Endothelial cell of umbilical vein (primary cell): ENCODE results near the gene MEF2A. TPM values are rescaled to one million over a fixed set of nuclear protein-coding genes. Genes with fewer than 3 reads are reported as not detected.

ENCODE experiments used
- BruUV-seq: library from RNA; stranded (reverse); fragments of 400-500 nt; replicated peaks from 2 replicates; lab custom pipeline; 2021; lab: Mats Ljungman, UMichigan
- CTCF ChIA-PET: fragments of 300-600, 350-600 bp; sonication (Branson Sonifier 250); formaldehyde crosslinking; loops from one replicate; lab custom pipeline; 2021; ENCODE audit warnings: antibody characterized with exemption, inconsistent platforms; lab: Charles Lee
- POLR2A ChIA-PET: fragments of 300-600, 350-600 bp; sonication (Branson Sonifier 250); formaldehyde crosslinking; loops from one replicate; lab custom pipeline; 2021; ENCODE audit warnings: antibody characterized with exemption, inconsistent platforms; lab: Charles Lee
- DNase-seq: peaks from one replicate; pipeline ENCODE4 v3.0.0-alpha.2; 2011; ENCODE audit warnings: low read depth, low spot score
- FAIRE-seq: peaks from 2 replicates; lab custom pipeline; 2011; peaks lifted over from hg19 to GRCh38; lab: Jason Lieb, UNC
- H2AFZ ChIP-seq: 2 replicates; pipeline ENCODE4 v1.6.0; 2012; ENCODE audit warnings: low read depth, low read length, control low read depth, inconsistent platforms
- H3K27ac ChIP-seq: 2 replicates; pipeline ENCODE4 v1.5.1; 2011; ENCODE audit warnings: low read depth, mild to moderate bottlenecking, control low read depth, low read length, moderate library complexity; ENCODE audit not compliant: insufficient read depth
- H3K27me3 ChIP-seq, 2 experiments: 2 replicates each; pipeline versions ENCODE4 v1.6.0 to v1.6.1; 2011; ENCODE audit warnings: low read length in 2 of 2, mixed read lengths in 1 of 2; ENCODE audit not compliant: control insufficient read depth in 2 of 2, insufficient read depth in 2 of 2
- H3K36me3 ChIP-seq, 2 experiments: 2 replicates in 1 of 2; 3 replicates in 1 of 2; pipeline ENCODE4 v1.5.1; 2011; ENCODE audit warnings: low read length in 2 of 2, mild to moderate bottlenecking in 1 of 2, moderate library complexity in 1 of 2; ENCODE audit not compliant: control insufficient read depth in 2 of 2, insufficient read depth in 2 of 2; ENCODE audit errors: extremely low read depth in 1 of 2
- H3K4me1 ChIP-seq: 3 replicates; pipeline ENCODE4 v1.5.1; 2011; ENCODE audit warnings: mild to moderate bottlenecking, low read length; ENCODE audit not compliant: control insufficient read depth, insufficient read depth; ENCODE audit errors: extremely low read depth
- H3K4me2 ChIP-seq: 2 replicates; pipeline ENCODE4 v1.6.1; 2011; ENCODE audit warnings: low read length, control low read depth, mixed read lengths; ENCODE audit not compliant: insufficient read depth
- H3K4me3 ChIP-seq, 3 experiments: fragments of 200-600 bp in 1 of 3; sonication (generic), shearing (Covaris generic) in 1 of 3; replicated peaks in 1 of 3; 2 replicates each; pipeline ENCODE4 v1.5.1; 2011 to 2016; ENCODE audit warnings: control low read depth in 3 of 3, low read length in 3 of 3, mild to moderate bottlenecking in 2 of 3, inconsistent platforms in 1 of 3, low read depth in 1 of 3, moderate library complexity in 1 of 3; ENCODE audit not compliant: insufficient read depth in 1 of 3
- H3K79me2 ChIP-seq: 2 replicates; pipeline ENCODE4 v1.6.0; 2012; ENCODE audit warnings: low read length, inconsistent platforms; ENCODE audit not compliant: control insufficient read depth, insufficient read depth
- H3K9ac ChIP-seq: replicated peaks from 2 replicates; pipeline ENCODE3; 2011; ENCODE audit warnings: low read length, control low read depth; ENCODE audit not compliant: insufficient read depth; ENCODE audit errors: extremely low read depth
- H3K9me1 ChIP-seq: replicated peaks from 3 replicates; pipeline ENCODE4 v1.6.0; 2011; ENCODE audit warnings: mild to moderate bottlenecking, low read length; ENCODE audit not compliant: control insufficient read depth, insufficient read depth; ENCODE audit errors: extremely low read depth
- H3K9me3 ChIP-seq: replicated peaks from 2 replicates; pipeline ENCODE4 v1.5.1; 2012; ENCODE audit warnings: low read length, inconsistent platforms; ENCODE audit not compliant: control insufficient read depth, insufficient read depth
- H4K20me1 ChIP-seq: replicated peaks from 2 replicates; pipeline ENCODE3; 2011; ENCODE audit warnings: mild to moderate bottlenecking, low read length; ENCODE audit not compliant: control insufficient read depth, insufficient read depth; ENCODE audit errors: extremely low read depth
- EZH2 ChIP-seq: IDR thresholded peaks from 2 replicates; pipeline ENCODE4 v1.6.1; 2012; ENCODE audit warnings: borderline replicate concordance, low read depth, mild to moderate bottlenecking, moderate library complexity, low read length, inconsistent platforms; ENCODE audit not compliant: severe bottlenecking
- FOS ChIP-seq: IDR thresholded peaks from 2 replicates; pipeline ENCODE4 v1.6.1; 2011; ENCODE audit warnings: mild to moderate bottlenecking, low read length, moderate library complexity, borderline replicate concordance; ENCODE audit not compliant: insufficient read depth
- GATA2 ChIP-seq: IDR thresholded peaks from 2 replicates; pipeline ENCODE4 v1.7.0; 2011; ENCODE audit warnings: low read depth, mild to moderate bottlenecking, moderate library complexity, mixed read lengths, low read length; ENCODE audit not compliant: insufficient read length, insufficient read depth
- JUN ChIP-seq: IDR thresholded peaks from 2 replicates; pipeline ENCODE4 v1.6.1; 2011; ENCODE audit warnings: borderline replicate concordance, low read depth; ENCODE audit not compliant: insufficient read length, insufficient read depth
- MYC ChIP-seq: IDR thresholded peaks from one replicate; pipeline ENCODE4 v1.6.1; 2011; ENCODE audit warnings: mild to moderate bottlenecking, low read depth, low read length
- POLR2A ChIP-seq: IDR thresholded peaks from 2 replicates; pipeline ENCODE4 v1.6.1; 2012; ENCODE audit warnings: low read depth, mild to moderate bottlenecking, control low read depth, low read length
- POLR2AphosphoS5 ChIP-seq: IDR thresholded peaks from 2 replicates; pipeline ENCODE4 v1.6.1; 2012; ENCODE audit warnings: low read depth, mild to moderate bottlenecking, control low read depth, low read length, moderate library complexity; ENCODE audit not compliant: insufficient read depth
- dilution Hi-C: fragments of 300-500 bp; cut with MboI; formaldehyde crosslinking; loops from one replicate; pipeline ENCODE4 v1.15.0; 2019; ENCODE audit warnings: low sequenced_read_pairs; ENCODE audit not compliant: extremely low pct_ligation_motif_present
- intact Hi-C: fragments of 100-400 bp; cut with micrococcal nuclease; formaldehyde crosslinking; loops from one replicate; pipeline ENCODE4 v1.10.0; 2022
- polyA plus RNA-seq, 4 experiments: library from polyadenylated mRNA; depleted of rRNA in 3 of 4; stranded (reverse) in 3 of 4; unstranded in 1 of 4; fragments of >200 nt; gene quantifications; 2 replicates each; pipeline versions ENCODE4 v1.2.1 to v1.2.3, GENCODE V29; 2011 to 2012; ENCODE audit warnings: missing spikeins in 1 of 4
- total RNA-seq: library from RNA; stranded (reverse); gene quantifications from 2 replicates; pipeline ENCODE4 v1.2.3, GENCODE V29; 2021
- TF ChIP-seq, protein P1 (sequence below): IDR thresholded peaks from 2 replicates; pipeline ENCODE4 v1.6.1; 2011; ENCODE audit not compliant: insufficient read depth, insufficient read length
- TF ChIP-seq, protein P2 (sequence below), 2 donors: IDR thresholded peaks; 1 replicate in 1 of 2; 2 replicates in 1 of 2; pipeline ENCODE4 v1.5.1; 2011; ENCODE audit warnings: low read length in 2 of 2, mild to moderate bottlenecking in 2 of 2, moderate library complexity in 2 of 2, control low read depth in 1 of 2, inconsistent platforms in 1 of 2, low read depth in 1 of 2; ENCODE audit not compliant: insufficient read depth in 1 of 2; ENCODE audit errors: extremely low read depth in 1 of 2

Gene MEF2A
- total and polyA plus RNA-seq, 2 donors (not counting 3 experiments of a cell fraction or from before 2014, with no cell fraction given), result 38.0 to 45.3 TPM

DNA sequence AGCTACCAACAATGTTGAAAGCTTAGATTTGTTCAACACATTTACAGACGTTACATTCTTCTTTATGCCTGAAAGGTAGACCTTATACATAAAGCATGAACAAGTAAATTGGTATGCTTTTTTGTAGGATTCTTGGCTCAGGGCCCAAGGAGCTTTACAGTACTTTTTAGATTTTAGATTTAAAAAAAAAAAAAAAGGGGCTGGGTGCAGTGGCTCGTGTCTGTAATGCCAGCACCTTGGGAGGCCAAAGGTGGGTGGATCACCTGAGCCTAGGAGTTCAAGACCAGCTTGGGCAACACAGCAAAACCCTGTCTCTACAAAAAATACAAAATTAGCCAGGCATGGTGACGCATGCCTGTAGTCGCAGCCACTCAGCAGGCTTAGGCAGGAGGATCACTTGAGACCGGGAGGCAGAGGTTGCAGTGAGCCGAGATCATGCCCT lies 39.7 kb downstream of the MEF2A start:
- dilution Hi-C loops (no loop called here), intact Hi-C loops (no loop called here)
- ChIA-PET CTCF (no interaction called here), POLR2A (no interaction called here)
- Histone ChIP-seq H3K27ac (no peak overlapping the region), H3K4me3 (no peak overlapping the region), H3K27me3 (no peaks in the 10 kb centered on the region), H3K9me1 (no peaks in the 10 kb centered on the region), H3K36me3 (no peaks in the 10 kb centered on the region), H3K79me2 (peaks cover 81% of the 10 kb centered on the region), H3K9me3 (no peaks in the 10 kb centered on the region), H4K20me1 (peaks cover 16% of the 10 kb centered on the region), H3K4me2 (no peak overlapping the region), H3K4me1 (no peaks in the 10 kb centered on the region), H2AFZ (no peak overlapping the region), H3K9ac (no peak overlapping the region)
- TF ChIP-seq GATA2 (no peak), FOS (no peak), EZH2 (no peak), MYC (no peak), JUN (no peak), POLR2A (no peak), POLR2AphosphoS5 (no peak)
- TF ChIP-seq, protein P1, sequence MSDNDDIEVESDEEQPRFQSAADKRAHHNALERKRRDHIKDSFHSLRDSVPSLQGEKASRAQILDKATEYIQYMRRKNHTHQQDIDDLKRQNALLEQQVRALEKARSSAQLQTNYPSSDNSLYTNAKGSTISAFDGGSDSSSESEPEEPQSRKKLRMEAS, result no peak
- TF ChIP-seq, protein P2, sequence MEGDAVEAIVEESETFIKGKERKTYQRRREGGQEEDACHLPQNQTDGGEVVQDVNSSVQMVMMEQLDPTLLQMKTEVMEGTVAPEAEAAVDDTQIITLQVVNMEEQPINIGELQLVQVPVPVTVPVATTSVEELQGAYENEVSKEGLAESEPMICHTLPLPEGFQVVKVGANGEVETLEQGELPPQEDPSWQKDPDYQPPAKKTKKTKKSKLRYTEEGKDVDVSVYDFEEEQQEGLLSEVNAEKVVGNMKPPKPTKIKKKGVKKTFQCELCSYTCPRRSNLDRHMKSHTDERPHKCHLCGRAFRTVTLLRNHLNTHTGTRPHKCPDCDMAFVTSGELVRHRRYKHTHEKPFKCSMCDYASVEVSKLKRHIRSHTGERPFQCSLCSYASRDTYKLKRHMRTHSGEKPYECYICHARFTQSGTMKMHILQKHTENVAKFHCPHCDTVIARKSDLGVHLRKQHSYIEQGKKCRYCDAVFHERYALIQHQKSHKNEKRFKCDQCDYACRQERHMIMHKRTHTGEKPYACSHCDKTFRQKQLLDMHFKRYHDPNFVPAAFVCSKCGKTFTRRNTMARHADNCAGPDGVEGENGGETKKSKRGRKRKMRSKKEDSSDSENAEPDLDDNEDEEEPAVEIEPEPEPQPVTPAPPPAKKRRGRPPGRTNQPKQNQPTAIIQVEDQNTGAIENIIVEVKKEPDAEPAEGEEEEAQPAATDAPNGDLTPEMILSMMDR (IDR thresholded peaks at IDR 0.05; ENCODE audit: extremely low read depth in 1 of 2, insufficient read depth in 1 of 2, low read depth in 1 of 2, low read length in 2 of 2), result no peak
- no peak for FAIRE-seq
- no TSS peak for BruUV-seq
- no peak for DNase-seq
